GM12874 (cell line): ENCODE data around the gene FARP1.

Experiments used
- TF ChIP-seq, protein P1 (sequence below): IDR thresholded peaks from 2 replicates; pipeline ENCODE4 v1.5.1; 2011; ENCODE audit warnings: low read depth, mild to moderate bottlenecking, control low read depth, low read length, moderate library complexity; ENCODE audit not compliant: insufficient read depth

Gene FARP1

DNA sequence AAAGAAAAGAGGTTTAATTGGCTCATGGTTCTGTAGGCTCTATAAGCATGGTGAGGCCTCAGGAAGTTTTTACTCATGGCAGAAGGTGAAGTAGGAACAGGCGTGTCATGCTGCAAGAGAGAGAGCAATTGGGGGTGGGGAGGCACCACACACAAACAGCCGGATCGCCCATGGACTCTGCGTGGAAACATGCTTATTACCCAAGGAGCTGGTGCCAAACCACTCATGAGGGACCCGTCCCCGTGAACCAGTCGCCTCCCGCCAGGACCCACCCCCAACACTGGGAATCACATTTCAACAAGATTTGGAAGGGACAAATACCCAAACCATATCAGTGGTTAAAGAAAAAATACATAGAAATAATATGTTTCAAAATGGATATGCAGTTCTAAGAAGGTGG is 208.7 kb downstream of the FARP1 start:
- TF ChIP-seq, protein P1, sequence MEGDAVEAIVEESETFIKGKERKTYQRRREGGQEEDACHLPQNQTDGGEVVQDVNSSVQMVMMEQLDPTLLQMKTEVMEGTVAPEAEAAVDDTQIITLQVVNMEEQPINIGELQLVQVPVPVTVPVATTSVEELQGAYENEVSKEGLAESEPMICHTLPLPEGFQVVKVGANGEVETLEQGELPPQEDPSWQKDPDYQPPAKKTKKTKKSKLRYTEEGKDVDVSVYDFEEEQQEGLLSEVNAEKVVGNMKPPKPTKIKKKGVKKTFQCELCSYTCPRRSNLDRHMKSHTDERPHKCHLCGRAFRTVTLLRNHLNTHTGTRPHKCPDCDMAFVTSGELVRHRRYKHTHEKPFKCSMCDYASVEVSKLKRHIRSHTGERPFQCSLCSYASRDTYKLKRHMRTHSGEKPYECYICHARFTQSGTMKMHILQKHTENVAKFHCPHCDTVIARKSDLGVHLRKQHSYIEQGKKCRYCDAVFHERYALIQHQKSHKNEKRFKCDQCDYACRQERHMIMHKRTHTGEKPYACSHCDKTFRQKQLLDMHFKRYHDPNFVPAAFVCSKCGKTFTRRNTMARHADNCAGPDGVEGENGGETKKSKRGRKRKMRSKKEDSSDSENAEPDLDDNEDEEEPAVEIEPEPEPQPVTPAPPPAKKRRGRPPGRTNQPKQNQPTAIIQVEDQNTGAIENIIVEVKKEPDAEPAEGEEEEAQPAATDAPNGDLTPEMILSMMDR: no peak

DNA sequence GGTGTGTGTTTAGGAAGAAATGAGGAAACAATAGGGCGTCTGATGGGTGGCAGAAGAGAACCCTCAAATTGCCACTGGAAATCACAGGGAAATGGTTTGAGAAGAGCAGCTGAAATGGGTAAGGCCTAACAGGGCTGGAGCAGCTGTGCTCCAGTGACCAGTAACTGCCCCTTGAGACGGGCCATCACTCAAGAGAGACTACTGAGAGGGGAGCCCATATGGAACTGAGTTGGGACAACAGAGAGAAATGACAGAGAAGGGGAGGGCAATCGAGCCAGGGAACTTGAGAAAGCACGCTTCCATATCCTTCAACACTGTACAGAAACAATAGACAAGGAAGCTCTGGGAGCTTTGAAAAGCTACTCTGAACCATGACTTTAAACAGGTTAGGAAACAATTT is 209.3 kb downstream of the FARP1 start:
- TF ChIP-seq, protein P1: no peak

DNA sequence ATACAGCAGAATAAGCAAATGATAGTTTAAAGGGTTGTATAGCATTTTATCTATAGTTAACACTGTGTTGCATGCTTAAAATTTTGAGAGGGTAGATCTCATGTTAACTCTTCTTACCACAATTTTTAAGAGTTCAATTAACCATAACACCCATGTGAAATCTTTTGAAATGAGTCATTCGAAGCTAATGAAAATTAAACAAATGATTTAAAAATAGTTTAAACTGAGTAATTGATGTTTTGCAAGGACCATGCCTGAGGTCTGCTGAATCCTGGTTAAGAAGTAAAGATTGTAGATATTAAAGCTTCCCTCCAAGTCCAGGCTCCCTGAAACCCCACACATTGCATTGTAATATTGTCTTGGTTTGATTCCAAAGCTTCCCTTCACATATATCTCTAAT is 210.9 kb downstream of the FARP1 start:
- TF ChIP-seq, protein P1: no peak

DNA sequence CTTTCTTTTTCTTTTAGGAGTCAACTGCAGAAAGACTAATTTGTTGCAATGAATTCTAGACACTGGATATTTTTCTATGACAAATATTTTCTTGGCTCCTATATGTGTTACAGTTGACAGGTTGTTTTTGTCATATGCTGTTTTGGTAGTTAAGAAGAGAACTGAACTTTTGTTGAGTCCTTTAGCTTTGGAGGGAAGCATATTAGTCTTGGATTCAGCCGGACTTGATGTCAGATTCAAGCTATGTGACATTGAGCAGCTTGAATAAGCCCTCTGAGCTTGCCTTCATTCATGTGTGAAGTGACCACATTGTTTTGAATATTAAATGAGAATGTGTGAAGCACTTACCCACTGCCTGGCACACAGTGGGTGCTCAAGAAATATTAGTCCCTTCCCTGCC is 216.0 kb downstream of the FARP1 start:
- TF ChIP-seq, protein P1: no peak

DNA sequence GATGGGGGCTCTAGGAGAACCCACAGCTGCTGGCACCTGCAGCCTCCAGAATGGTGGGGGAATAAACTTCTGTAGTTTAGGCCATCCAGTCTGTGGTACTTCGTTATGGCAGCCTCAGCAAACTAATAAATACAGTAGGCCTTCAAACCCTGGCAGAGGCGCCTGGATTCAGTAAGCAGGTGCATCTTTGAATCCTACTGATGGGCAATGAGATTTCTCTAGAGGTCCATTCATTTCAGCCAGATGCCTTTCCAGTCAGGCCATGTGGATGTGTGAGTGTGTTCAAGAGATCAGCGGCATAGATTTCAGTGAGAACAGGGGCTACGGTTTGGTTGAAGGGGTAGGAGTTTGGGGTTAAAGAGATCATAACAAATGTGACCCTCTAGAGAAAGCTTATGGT is 217.7 kb downstream of the FARP1 start:
- TF ChIP-seq, protein P1: no peak

DNA sequence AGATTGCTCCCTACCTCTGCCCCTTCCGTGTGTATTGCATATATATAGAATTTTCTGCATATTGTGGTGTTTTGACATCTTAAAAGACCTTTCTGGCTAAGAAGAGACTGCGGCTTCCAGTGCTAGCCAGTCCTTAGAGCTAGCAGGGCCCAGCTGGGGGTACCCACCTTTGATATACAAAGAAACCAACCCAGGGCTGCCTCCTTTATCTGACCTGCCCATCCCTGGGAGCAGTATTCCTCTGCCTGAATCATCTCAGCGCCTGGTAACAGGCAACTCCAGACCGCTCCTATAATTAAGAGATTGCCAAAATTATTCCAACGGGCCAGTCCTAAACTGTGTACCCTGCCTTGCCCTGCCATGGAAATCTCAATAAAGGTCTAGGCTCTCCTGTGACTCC is 220.4 kb downstream of the FARP1 start:
- TF ChIP-seq, protein P1: no peak

DNA sequence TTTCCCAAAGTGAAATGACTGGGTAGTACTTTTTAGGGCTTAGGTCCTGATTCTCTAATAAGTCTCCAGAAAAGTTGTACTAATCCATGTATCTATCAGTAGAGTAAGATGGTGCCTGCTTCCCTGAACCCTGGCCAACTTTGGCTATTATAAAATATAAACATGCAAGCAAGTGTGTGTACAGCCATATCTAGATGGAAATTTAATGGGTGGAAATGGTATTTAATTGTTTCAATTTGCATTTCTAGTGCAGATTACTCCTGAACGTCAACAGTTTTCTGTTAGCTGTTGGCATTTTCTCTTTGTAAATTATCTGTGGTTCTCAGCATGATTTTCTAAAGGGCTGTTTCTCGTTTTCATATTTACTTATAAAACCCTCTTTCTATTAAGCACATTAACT is 221.3 kb downstream of the FARP1 start:
- TF ChIP-seq, protein P1: no peak

DNA sequence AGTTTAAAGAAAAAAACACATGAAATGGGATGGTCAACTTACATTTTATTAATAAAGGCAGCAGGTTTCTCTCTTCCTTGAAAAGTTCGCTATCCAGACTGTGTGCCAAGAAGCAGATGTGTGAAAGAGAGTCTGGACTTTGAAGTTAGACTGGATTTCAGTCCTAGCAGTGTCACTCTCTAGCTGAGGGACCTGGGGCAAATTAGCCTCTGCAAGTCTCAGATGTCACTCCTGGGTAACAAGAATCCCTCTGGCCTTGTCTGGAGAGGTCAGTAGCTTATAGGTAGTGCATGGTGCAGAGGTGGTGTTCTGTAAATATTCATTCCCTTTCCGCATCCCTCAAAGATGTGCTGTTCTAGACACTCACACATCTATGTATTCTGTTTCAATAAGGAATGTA is 221.8 kb downstream of the FARP1 start:
- TF ChIP-seq, protein P1: no peak
